ENCODE data around the gene CHD9. TPM values are rescaled to one million over a fixed set of nuclear protein-coding genes. Genes with fewer than 3 reads are reported as not detected.
"Not testable (repeated sequence)": the region's sequence is repeated elsewhere in the genome, so short reads cannot be mapped to it uniquely, and the experiment has no call there.

Gene CHD9
- total RNA-seq, 1 experiment from 2014 or later: 18.9 TPM

GRCh38 chr16:53183442-53183841 lies 128.7 kb downstream of the CHD9 start (continued):
- TF ChIP-seq ATF3 (IDR thresholded peaks at IDR 0.05) (no peak), EZH2 (IDR thresholded peaks at IDR 0.05) (no peak), SRF (IDR thresholded peaks at IDR 0.05; ENCODE audit: low read depth) (no peak)

- intact Hi-C loops (cut with micrococcal nuclease); CTCF ChIA-PET; H3K9ac ChIP-seq (ENCODE audit: low read length); H4K20me1 ChIP-seq (ENCODE audit: insufficient read depth); DNase-seq (ENCODE audit: low read depth, low spot score); BruUV-seq (replicated peaks); H3K4me3 ChIP-seq (replicated peaks in 1 of 2; ENCODE audit: low read depth in 1 of 2, low read length in 2 of 2); RAD21 ChIA-PET (ENCODE audit: low non-redundant PET in 1 of 2, low total read pairs in 2 of 2, uncharacterized antibody in 2 of 2, unreplicated experiment in 2 of 2); H3K27me3 ChIP-seq (ENCODE audit: insufficient read depth, low read length); H3K4me1 ChIP-seq (ENCODE audit: control insufficient read depth in 1 of 2, insufficient read depth in 2 of 2, low read length in 2 of 2); ATAC-seq; H2AFZ ChIP-seq (ENCODE audit: low read depth, low read length, poor library complexity, severe bottlenecking); H3K4me2 ChIP-seq (ENCODE audit: low read length); POLR2A ChIA-PET; H3K36me3 ChIP-seq (ENCODE audit: control insufficient read depth in 1 of 2, insufficient read depth in 2 of 2, low read length in 2 of 2); H3K79me2 ChIP-seq (ENCODE audit: insufficient read depth, low read length); H3K9me2 ChIP-seq (ENCODE audit: insufficient read depth); H3K27ac ChIP-seq (ENCODE audit: low read depth, low read length): not testable (repeated sequence)
- H3K9me3 ChIP-seq (ENCODE audit: control insufficient read depth in 1 of 2, insufficient read depth in 1 of 2, low read depth in 1 of 2, low read length in 2 of 2): peaks cover 0 to 11% of the 10 kb centered on the region in 2 experiments; a peak in 2 of 4 replicates
Observed at GRCh38 chr16:53185741-53186140, 130.9 kb downstream of the CHD9 start.

GRCh38 chr16:53187775-53188174 lies 133.0 kb downstream of the CHD9 start:
- RAD21 ChIA-PET (ENCODE audit: low non-redundant PET in 1 of 2, low total read pairs in 2 of 2, uncharacterized antibody in 2 of 2, unreplicated experiment in 2 of 2): interaction anchor here in 1 of 2 experiments (0.6 kb wide), 1 partner anchor 726 kb away, joined by 5 read pairs; no protein-coding TSS in a partner anchor
- H3K9me3 ChIP-seq (ENCODE audit: control insufficient read depth in 1 of 2, insufficient read depth in 1 of 2, low read depth in 1 of 2, low read length in 2 of 2): peaks cover 0 to 11% of the 10 kb centered on the region in 2 experiments; a peak in 2 of 4 replicates
- POLR2A ChIA-PET: no interaction called here
- TF ChIP-seq ATF3 (IDR thresholded peaks at IDR 0.05) (no peak), RAD21 (IDR thresholded peaks at IDR 0.05; ENCODE audit: low read depth) (no peak), ZBTB33 (IDR thresholded peaks at IDR 0.05; ENCODE audit: extremely low read depth, insufficient replicate concordance, low read length) (no peak), REST (IDR thresholded peaks at IDR 0.05; ENCODE audit: low read depth) (no peak), FOSL1 (IDR thresholded peaks at IDR 0.05; ENCODE audit: low read depth) (no peak), POLR2AphosphoS5 (IDR thresholded peaks at IDR 0.05; ENCODE audit: low read depth, low read length) (no peak), CEBPB (IDR thresholded peaks at IDR 0.05; ENCODE audit: low read depth) (no peak), YY1 (IDR thresholded peaks at IDR 0.05; ENCODE audit: extremely low read depth, insufficient replicate concordance, low read depth, low read length) (no peak), SRF (IDR thresholded peaks at IDR 0.05; ENCODE audit: low read depth) (no peak), TCF7L2 (IDR thresholded peaks at IDR 0.05; ENCODE audit: borderline replicate concordance, extremely low read depth, insufficient read depth, insufficient read length) (no peak), POLR2A (IDR thresholded peaks at IDR 0.05; ENCODE audit: borderline replicate concordance, extremely low read depth, insufficient read depth, insufficient read length) (no peak)

More at GRCh38 chr16:53187775-53188174, 133.0 kb downstream of the CHD9 start:
- CTCF ChIA-PET: no interaction called here
- Histone ChIP-seq H3K36me3 (ENCODE audit: control insufficient read depth in 1 of 2, insufficient read depth in 2 of 2, low read length in 2 of 2) (no peaks in the 10 kb centered on the region), H3K4me3 (replicated peaks in 1 of 2; ENCODE audit: low read depth in 1 of 2, low read length in 2 of 2) (no peak overlapping the region), H4K20me1 (ENCODE audit: insufficient read depth) (no peaks in the 10 kb centered on the region; the same call in 1 of the 2 replicates), H2AFZ (ENCODE audit: low read depth, low read length, poor library complexity, severe bottlenecking) (no peak overlapping the region), H3K27me3 (ENCODE audit: insufficient read depth, low read length) (no peaks in the 10 kb centered on the region), H3K4me2 (ENCODE audit: low read length) (no peak overlapping the region), H3K4me1 (ENCODE audit: control insufficient read depth in 1 of 2, insufficient read depth in 2 of 2, low read length in 2 of 2) (no peaks in the 10 kb centered on the region), H3K27ac (ENCODE audit: low read depth, low read length) (no peak overlapping the region), H3K79me2 (ENCODE audit: insufficient read depth, low read length) (no peaks in the 10 kb centered on the region; the same call in 1 of the 2 replicates), H3K9me2 (ENCODE audit: insufficient read depth) (no peaks in the 10 kb centered on the region), H3K9ac (ENCODE audit: low read length) (no peak overlapping the region)
- no TSS peak for BruUV-seq (replicated peaks)
- no peak for DNase-seq (ENCODE audit: low read depth, low spot score)
- intact Hi-C loops (cut with micrococcal nuclease): no loop called here
- no peak for ATAC-seq

All from HCT116 (cell line).